Stimulated activated CD4-positive, alpha-beta T cell treated with anti-CD3 and anti-CD28 coated beads, Interleukin-1b, Interleukin-23, amount 100 ng/mL, for 4 hours (primary cell): ENCODE measurements around the gene C4orf17.
"Not testable (repeated sequence)": the region's sequence is repeated elsewhere in the genome, so short reads cannot be mapped to it uniquely, and the experiment has no call there.

ENCODE experiments used
- DNase-seq, 2 donors: peaks; one replicate each; pipeline ENCODE4 v3.0.0-alpha.2; 2020; ENCODE audit warnings: low read depth in 2 of 2

The C4orf17 gene

DNA sequence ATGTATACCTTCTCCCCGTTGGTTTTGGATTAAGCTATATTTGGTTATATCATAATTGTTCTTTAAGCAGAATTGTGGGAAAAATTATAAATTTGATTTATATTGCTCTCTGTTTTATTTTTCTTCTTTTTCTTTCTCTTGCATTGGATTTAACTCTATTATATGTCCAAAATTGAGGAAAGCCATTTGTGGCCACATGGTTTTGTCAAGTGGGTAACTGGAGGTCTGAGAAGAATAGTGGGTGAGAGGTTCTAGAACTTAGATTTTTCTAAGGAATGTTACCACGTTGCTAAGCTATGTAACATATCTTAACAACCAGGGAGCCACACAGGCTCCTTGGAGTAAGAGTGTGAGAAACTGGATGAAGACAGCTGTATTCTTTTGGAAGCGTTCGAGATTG is at the start of gene C4orf17:
Gene C4orf17 (plus strand): TSS at position 301 of the 400 bp plus-strand sequence. CDS start 2,061 bp downstream, outside the sequence.
- no peak for DNase-seq

DNA sequence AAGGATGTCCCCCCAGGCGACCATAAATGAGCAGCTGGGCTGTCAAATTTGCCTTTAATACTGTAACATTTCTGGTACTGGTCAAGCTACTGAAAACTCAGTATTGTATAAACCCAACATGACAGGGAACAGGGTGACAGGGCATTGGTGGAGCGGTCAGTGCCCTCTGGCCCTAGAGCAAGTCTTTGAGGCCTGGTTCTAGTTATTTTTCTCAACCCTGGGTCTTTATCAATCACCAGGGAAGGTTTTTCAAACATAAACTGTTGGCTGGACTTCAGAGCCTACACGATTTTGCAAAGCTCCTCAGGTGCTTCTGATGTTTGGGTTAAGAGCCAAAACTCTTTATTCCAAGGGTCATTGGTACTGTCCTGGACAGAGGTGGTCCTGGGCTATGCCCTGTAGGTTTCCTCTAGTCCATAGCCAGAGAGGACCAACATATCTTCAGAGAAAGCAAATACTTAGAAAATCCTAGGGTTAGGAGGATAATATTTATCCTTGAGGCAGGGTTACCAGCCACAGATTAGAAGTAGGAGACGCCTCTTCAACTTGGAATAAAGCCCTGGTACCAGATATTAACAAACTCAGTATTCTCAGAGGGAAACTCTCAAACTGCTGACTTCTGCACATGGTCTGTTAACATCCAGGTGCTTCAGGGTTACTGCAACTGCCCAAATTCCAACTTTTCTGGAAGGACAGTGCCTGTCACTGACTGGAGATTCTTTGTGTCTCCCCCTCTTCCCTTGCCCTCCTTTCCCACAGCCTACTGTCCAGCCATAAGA is 49.0 kb upstream of the C4orf17 start:
- no peak for DNase-seq

DNA sequence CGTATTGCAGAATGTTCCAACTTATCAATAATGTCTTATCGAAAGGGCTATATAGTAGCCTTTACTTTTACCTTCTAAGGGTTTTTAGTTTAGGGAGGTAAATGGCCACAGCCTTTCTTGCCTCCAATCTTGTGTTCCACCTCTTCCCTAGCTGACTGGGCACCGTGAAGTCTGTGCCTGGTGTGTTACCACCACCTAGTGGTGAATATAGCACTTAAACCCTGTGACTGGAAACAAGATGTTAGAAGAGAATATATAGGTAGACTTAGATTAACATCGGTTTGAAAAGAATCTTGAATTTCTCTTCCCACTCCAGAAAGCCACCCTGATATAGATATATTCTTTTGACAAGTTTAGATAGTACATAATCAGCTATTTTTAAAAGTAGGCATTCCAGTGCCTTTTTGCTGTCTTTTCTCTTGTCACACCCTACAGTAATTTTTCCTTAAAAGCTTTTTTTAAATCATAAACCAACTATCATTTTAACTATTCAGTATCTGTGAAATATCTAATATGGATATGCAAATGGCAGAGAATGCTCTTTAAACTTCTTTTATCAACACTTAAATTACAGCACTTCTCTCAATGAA is 47.9 kb upstream of the C4orf17 start:
- peak; percentile 10 to 31 for DNase-seq

DNA sequence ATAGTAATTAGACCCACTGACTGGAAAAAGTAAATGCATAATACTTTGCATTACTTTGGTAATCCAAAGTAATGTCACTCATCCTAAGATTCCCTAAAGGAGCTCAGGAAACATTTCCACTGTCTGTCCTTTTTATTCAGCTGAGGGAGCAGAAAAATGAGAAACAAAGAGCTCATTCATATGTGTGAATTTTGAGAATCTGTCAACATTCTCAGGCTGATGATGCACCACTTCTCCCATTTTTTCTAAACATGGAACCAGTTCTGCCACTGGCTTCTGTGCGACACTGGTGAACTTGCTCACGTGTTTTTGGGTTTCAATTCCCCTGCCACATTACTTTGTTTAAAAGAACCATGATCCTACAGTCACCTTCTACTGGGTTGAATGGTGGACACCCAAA is 47.3 kb upstream of the C4orf17 start:
- no peak for DNase-seq

DNA sequence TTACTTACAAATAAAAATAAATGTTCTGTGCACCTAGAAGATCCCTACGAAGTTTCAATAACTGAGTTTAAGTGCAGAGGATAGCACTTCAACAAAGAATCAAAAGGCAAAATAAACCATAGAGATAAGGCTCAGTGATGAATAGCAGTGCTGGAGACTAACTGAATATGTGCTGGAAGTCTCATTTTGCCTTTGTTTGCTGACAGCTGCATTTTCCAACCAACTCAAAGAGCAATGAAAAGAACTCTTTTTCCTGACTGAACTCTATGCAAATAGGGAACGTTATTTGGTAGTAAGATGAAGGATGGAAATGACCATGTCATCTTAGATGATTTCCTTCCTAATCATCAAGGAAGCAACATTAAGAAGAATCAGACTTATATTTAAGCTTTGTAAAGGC is 42.9 kb upstream of the C4orf17 start:
- DNase-seq: no peak

DNA sequence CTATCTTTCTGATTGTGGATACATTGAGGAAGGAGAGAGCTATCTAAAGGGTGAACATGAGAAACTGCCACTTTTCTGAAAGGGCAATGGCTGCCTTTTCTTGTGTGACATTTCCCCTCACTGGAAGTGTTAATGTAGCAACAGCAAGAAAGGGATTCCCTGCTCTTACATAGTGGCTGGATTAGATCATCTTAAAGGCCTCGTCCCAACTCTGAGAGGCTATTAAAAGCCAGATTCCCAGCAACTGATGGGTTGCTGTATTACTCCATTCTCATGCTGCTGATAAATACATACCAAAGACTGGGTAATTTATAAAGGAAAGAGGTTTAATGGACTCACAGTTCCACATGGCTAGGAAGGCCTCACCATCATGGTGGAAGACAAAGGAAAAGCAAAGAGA is 41.9 kb upstream of the C4orf17 start:
- no peak for DNase-seq

DNA sequence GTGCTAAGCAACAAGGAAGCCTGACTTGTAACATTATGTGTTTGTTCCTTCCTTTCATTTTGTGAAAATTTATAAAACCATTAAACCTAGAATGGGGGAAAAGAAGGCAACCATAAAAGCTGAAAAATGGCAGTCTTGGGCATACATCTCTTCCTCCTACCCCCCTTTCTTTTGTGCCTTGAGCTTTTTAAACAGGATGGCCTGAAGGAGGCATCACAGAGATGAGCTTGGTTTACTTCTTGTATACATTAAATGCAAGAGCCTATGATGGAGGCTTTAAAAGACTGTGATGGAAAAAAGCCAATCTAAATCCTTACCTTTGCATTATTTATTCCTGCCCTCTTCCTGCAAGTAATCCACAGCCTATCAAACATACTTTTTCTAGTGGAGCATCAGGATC is 39.5 kb upstream of the C4orf17 start:
- DNase-seq: no peak

DNA sequence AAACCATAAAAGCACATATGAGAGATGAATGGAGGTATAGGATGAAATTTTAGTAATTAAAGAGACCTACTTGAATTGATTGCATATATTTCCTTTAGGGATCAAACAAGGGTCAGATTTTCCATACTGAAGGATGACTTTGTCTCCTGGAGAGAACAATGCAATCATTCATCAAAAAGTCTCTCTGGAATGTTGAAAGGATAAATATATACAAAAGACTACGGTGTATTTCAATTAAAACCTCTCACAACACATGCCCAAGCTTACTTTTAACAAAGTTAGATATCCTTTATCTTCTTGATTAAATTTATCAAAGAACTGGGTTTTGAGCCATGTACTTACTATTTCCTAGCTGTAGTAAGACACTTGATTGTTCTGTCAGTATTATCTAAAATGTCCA is 38.9 kb upstream of the C4orf17 start:
- DNase-seq: no peak

DNA sequence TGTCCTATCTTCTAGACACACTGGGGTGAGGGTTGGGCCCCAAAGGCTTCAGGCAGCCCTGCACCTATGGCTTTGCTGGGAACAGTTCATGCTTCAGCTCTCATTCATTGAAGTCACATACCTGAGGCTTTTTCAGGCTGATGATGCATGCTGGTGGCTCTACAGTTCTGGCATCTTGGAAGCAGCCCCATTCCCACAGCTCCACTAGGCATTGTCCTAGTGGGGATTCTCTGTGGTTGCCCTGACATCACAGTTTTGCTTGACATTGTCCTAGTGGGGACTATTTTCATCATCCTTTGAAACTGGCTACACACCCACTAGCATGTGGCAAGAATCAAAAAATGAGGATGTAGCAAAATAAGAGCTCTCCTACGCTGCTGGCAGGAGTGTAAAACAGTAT is 37.7 kb upstream of the C4orf17 start:
- no peak for DNase-seq

DNA sequence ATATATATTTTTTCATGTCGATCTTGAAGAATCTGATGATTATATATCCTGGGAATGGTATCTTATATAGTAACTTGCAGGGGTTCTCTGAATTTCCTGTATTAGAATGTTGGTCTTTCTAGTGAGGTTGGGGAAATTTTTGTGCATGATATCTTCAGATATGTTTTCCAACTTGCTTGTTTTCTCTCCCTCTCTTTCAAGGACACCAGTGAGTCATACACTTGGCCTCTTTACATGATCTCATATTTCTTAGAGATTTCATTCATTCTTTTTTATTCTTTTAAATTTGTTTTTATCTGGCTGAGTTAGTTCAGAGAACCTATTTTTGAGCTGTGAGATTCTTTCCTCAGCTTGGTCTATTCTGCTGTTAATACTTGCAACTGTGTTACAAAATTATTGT is 27.2 kb upstream of the C4orf17 start:
- DNase-seq: no peak

DNA sequence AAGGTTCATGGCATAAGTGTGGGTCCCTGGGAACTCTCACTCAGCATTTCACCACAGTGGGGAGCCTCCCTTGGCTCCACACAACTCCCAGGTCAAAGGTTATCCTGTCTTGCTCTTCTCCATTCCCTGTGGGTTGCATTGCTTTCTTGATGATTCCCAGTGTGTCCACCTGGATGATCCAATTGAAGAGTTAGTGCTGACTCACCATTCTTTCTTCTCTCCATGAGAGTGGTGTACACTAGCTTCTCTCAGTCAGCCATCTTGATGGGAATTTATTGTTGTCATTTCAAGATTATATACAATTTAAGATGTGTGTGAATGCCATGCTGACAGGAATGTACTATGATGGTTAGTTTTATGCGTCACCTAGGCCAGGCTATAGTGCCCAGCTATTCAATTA is 25.6 kb upstream of the C4orf17 start:
- DNase-seq: no peak

DNA sequence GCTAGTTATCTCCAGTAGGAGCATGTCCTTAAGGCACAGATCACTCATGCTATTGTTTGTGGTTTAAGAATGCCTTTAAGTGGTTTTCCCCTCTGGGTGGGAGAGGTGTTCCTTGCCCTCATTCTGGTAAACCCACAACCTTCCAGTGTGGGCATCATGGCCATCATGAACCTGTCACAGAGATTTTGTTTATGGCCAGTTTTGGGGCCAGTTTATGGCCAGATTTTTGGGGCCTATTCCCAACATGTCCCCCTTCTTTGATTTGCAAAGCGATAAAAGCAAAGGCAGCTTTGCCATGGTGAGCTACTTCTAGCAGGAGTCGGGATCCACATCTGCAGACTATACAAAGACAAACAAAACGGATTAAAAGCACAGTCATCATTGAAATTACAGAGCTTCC is 24.2 kb upstream of the C4orf17 start:
- DNase-seq: not testable (repeated sequence)

DNA sequence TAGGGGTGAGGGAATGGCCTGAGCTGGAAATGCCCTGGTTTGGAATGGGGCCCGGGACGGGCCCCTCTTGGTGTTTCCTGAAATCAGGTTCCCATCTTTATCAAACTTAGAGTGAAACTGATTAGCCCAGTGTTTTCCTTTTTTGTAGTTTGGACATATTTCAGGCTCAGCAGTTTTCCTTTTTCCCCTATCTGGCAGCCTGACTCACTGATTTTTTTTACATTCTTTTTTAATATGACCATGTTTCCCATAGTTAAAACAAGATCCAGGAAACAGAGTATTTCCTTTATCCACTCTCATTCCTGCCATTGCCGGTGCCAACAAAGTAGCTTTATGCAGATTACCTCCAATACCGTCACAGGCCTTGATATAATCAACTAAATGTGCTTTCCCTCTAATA is 20.5 kb upstream of the C4orf17 start:
- no peak for DNase-seq

DNA sequence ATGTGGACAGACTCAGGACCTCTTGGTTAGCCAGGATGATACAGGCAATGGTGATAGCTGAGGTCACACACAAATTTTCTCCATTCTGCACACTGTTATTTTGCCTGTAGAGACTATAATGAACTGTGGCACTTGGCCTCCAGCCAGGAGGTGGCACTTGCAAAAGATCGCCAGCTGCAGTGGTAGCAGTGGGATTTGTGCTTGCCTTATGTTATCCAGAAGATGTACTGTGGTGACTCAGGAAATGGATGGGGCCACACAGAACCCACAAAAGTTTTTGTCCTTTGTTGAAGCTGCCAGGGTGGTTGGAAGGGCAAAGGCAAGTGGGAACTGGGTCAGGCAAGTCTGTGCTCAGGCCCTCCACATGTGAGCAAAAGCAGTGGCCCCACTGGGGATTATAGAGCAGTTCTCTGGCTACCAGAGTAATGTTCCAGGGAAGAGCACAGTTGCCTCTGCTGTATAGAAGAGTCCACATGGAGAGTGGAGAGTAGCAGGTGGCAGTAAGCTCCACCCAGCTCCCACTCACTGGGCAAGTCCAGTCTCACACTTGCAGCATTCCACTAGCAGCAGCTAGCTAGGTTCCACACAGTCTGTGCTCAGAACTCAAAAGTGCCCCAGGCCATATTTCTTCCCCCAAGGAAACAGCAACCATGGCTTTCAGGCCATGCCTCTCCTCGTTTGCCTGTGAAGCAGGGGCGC is 5.9 kb upstream of the C4orf17 start:
- no peak for DNase-seq

DNA sequence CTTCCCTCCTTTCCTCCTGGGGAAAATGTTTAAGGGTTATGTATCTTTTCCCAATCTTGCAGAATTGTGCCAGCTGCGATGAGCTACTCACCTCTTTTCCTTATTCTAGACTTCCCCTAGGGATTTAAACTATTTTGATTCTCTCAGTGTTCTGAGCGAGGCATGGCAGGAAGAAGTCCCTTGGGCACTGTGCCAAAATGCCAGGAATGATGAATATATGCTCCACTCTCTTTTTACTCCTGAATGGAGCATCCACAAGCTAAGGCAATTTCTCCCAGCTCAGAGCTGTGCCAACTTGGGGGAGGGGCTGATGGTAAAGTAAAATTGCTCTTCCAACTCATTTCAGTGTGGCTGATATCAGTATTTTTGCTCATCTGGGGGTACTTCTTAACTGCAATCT is 4.0 kb upstream of the C4orf17 start:
- no peak for DNase-seq

DNA sequence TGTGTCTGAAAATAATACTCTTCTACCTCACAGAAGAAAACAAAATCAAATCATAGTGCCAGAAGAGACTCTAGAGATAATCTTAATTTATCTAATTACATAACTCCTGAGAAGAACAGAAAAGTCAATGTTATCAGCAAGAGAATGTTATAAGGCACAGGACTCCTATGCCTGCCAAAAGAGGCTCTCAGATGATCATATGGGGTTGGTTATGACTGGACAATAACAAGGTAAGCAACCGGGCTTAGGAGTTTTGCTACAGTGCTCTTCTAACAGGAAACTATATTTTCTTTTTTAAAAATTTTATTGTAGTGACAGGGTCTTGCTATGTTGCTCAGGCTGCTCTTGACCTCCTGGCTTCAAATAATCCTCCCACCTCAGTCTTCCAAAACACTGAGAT is 3.5 kb upstream of the C4orf17 start:
- DNase-seq: no peak

DNA sequence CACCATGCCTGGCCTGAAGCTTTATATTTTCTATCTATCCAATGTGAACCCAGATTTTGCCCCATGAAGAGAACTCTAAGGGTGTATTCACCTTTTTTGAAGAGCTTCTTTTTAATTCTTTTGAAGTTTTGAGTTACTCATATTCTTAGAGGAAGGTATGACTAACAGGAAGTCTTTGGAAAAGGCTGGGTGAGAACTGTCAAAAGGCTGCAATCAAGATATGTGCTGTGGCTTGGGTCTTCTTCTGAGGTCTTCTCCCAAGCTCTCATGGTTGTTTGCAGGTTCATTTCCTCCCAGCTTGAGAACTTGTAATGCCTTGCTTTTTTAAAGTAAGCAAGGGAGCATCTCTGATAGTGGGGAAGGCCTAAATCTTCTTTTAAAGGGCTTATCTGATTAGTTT is 3.1 kb upstream of the C4orf17 start:
- DNase-seq: peak in 1 of 2 donors; percentile 19

DNA sequence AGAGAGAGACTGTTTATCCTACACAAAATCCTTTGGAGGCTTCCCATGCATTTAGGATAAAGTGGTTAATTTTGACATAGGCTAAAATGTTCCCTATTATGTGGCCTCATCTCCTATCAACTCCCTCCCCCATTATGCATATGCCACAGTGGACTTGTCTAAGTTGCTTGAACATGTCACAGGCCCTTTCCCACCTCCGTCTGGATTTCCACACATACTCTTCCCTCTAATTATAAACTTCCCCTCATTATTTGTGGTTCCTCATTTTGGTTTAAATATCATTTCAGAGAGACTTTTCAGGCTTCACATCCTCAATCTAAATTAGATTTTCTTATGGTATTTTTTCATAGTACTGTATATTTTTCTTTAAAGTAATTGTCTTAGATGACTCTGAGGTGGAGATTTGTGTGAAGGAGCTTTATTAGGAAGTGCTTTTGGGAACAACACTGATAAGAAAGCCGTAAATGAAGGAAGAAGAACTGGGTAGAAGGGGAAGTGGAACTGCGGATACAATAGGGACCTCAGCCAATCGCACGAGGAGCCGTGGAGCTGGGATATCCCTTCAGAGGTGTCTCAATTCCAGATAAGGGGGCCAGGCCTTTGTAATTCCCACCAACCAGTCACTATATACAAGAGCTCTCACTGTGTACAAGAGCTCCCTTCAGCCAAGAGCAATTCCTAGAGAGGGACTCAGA is 7.9 kb downstream of the C4orf17 start:
- no peak for DNase-seq

DNA sequence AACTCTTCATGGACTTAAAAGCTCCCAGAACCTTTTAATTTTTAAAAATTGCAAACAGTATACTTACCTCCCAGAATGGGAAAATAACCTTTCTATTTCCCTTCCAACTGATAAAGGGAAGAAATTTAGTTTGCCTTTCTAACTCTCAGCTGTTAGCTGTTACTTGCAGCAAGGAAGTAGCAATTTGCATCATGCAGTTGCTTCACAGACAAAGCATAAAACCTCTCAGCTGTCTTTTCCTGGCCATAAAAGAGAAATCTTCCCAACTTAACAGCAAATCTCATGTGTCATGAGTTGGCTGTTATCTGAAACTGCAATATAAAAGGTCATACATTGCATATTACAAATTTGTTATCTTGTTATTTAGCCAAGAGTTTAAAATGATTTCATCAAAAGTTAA is 18.4 kb downstream of the C4orf17 start:
- no peak for DNase-seq

DNA sequence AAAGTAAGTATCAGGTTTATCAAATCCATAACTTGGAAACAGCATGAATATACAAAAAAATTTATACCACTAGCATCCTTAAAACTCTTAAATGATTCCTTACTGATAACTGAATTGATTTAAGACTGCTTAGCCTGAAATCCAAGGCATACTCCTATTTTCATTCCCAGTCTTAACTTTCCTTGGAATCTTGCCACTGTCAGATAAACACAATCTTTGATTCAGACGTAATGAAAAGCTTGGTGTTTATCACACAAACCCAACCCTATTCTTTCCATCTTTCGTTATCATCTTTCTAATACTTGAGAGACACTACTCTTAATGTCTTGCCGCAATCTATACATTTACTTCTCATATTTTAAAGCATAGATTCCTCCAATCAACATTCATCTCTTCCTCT is 19.1 kb downstream of the C4orf17 start:
- no peak for DNase-seq

DNA sequence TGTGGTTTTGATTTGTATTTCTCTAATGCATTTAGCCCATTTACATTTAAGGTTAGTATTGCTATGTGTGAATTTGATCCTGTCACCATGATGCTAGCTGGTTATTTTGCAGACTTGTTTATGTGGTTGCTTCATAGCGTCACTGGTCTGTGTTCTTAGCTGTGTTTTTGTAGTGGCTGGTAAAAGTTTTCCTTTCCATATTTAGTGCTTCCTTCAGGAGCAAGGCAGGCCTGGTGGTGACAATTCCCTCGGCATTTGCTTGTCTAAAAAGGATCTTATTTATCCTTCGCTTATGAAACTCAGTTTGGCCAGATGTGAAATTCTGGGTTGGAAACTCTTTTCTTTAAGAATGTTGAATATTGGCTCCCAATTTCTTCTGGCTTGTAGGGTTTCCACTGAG is 23.9 kb downstream of the C4orf17 start:
- DNase-seq: not testable (repeated sequence)

DNA sequence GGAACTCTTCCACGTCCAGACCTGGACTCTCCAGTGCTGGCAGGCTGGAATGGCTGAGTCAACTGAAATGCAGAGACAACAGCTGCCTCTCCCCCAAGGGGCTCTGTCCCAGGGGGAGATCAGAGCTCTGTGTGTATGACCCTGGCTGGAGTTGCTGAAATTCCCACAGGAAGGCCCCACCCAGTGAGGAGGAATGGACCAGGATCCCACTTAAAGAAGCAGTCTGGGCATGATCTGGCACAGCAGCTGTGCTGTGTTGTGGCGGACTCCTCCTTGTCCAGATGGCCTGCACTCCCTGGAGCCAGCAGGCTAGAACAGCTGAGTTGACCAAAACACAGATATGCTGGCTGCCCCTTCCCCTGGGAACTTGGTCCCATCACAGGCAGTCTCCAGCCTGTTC is 25.4 kb downstream of the C4orf17 start:
- no peak for DNase-seq

DNA sequence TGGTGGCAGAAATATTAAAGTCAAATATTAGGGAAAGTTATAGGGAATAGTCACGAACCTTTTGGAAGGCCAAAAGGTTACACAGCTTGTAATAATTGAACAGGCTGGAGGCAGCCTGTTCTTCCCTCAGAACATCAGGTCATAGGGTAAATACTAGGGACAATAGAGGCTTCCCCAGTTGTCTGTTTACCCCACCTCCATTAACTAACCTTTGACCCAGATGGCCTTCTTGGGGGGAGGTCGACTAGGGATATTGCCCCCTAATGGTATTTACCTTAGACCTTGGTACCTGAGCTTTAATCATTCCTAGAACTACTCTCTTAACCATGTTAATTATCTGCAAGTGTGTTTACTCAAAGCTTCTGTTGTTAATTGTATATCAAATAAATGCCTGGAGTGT is 26.0 kb downstream of the C4orf17 start:
- no peak for DNase-seq
